Measurements from ENCODE around the gene EEF1AKMT4. TPM values are rescaled to one million over a fixed set of nuclear protein-coding genes. Genes with fewer than 3 reads are reported as not detected.

EEF1AKMT4 gene
- total RNA-seq, 1 donor from 2014 or later = 7.2 TPM

- no peak for DNase-seq (ENCODE audit: low read depth)
- peaks cover 18% of the 10 kb centered on the region for H3K4me1 Mint-ChIP-seq (ENCODE audit: low read depth, unreplicated experiment)
- Histone ChIP-seq H3K9me3 (ENCODE audit: insufficient read depth, low read depth, low read length) (no peaks in the 10 kb centered on the region), H3K27ac (ENCODE audit: low read depth, low read length) (no peak overlapping the region), H3K9ac (ENCODE audit: low read length) (no peak overlapping the region), H3K36me3 (ENCODE audit: insufficient read depth, low read length) (peaks cover 77% of the 10 kb centered on the region), H3K27me3 (ENCODE audit: insufficient read depth, low read length) (no peaks in the 10 kb centered on the region), H3K4me2 (ENCODE audit: low read length) (no peak overlapping the region), H4K20me1 (ENCODE audit: insufficient read depth, low read length) (peaks cover 77% of the 10 kb centered on the region), H3K4me3 (ENCODE audit: insufficient read depth, low read depth, low read length) (no peak overlapping the region), H3K4me1 (ENCODE audit: insufficient read depth, low read length) (peaks cover 5% of the 10 kb centered on the region), H3K79me2 (ENCODE audit: insufficient read depth, low read length) (peaks cover 51% of the 10 kb centered on the region), H2AFZ (ENCODE audit: low read depth, low read length) (no peak overlapping the region)
- no peaks in the 10 kb centered on the region for H3K9me3 Mint-ChIP-seq (ENCODE audit: unreplicated experiment)
- TF ChIP-seq CTCF (IDR thresholded peaks at IDR 0.05; ENCODE audit: insufficient read depth, low read depth, low read length) (no peak), EZH2 (IDR thresholded peaks at IDR 0.05; ENCODE audit: insufficient read depth, low read length) (no peak)
- FAIRE-seq = no peak
- H3K36me3 Mint-ChIP-seq (ENCODE audit: low read depth, unreplicated experiment) = peaks cover 67% of the 10 kb centered on the region
- H3K27ac Mint-ChIP-seq (ENCODE audit: unreplicated experiment) = peak overlapping the region; percentile 63
- no peaks in the 10 kb centered on the region for H3K27me3 Mint-ChIP-seq (ENCODE audit: low read depth, unreplicated experiment)
- H3K4me3 Mint-ChIP-seq (ENCODE audit: unreplicated experiment) = no peak overlapping the region
Measured at GRCh38 chr3:184306341-184306972, 57.0 kb downstream of the EEF1AKMT4 start.

- Histone ChIP-seq H4K20me1 (ENCODE audit: insufficient read depth, low read length) (peaks cover 62% of the 10 kb centered on the region), H3K79me2 (ENCODE audit: insufficient read depth, low read length) (peaks cover 36% of the 10 kb centered on the region), H3K36me3 (ENCODE audit: insufficient read depth, low read length) (peaks cover 63% of the 10 kb centered on the region), H3K27ac (ENCODE audit: low read depth, low read length) (no peak overlapping the region), H3K9ac (ENCODE audit: low read length) (no peak overlapping the region), H3K9me3 (ENCODE audit: insufficient read depth, low read depth, low read length) (no peaks in the 10 kb centered on the region), H3K4me2 (ENCODE audit: low read length) (no peak overlapping the region), H2AFZ (ENCODE audit: low read depth, low read length) (no peak overlapping the region), H3K27me3 (ENCODE audit: insufficient read depth, low read length) (no peaks in the 10 kb centered on the region), H3K4me1 (ENCODE audit: insufficient read depth, low read length) (no peaks in the 10 kb centered on the region), H3K4me3 (ENCODE audit: insufficient read depth, low read depth, low read length) (no peak overlapping the region)
- no peak overlapping the region for H3K4me3 Mint-ChIP-seq (ENCODE audit: unreplicated experiment)
- FAIRE-seq = no peak
- H3K27ac Mint-ChIP-seq (ENCODE audit: unreplicated experiment) = no peak overlapping the region
- no peaks in the 10 kb centered on the region for H3K9me3 Mint-ChIP-seq (ENCODE audit: unreplicated experiment)
- H3K36me3 Mint-ChIP-seq (ENCODE audit: low read depth, unreplicated experiment) = peaks cover 54% of the 10 kb centered on the region
- no peak for DNase-seq (ENCODE audit: low read depth)
- H3K27me3 Mint-ChIP-seq (ENCODE audit: low read depth, unreplicated experiment) = no peaks in the 10 kb centered on the region
- TF ChIP-seq CTCF (IDR thresholded peaks at IDR 0.05; ENCODE audit: insufficient read depth, low read depth, low read length) (no peak), EZH2 (IDR thresholded peaks at IDR 0.05; ENCODE audit: insufficient read depth, low read length) (no peak)
- peaks cover 8% of the 10 kb centered on the region for H3K4me1 Mint-ChIP-seq (ENCODE audit: low read depth, unreplicated experiment)
Measured at GRCh38 chr3:184307915-184308314, 58.4 kb downstream of the EEF1AKMT4 start.

Small RNA genes lying within 50 kb of the gene (microRNA-seq; reads per million reads assigned to microRNA genes)
- gene MIR1224 = 2.2 reads per million

Other genes starting within 250 kb of the EEF1AKMT4 start
- 52.0 and 52.2 TPM in 2 replicates for gene ABCC5, start 231.8 kb upstream of the EEF1AKMT4 start, total RNA-seq
- gene HTR3D, start 217.9 kb upstream of the EEF1AKMT4 start, total RNA-seq = not detected in 2 replicates
- gene HTR3C, start 196.6 kb upstream of the EEF1AKMT4 start, total RNA-seq = not detected in 2 replicates
- not detected in 2 replicates for gene HTR3E, start 152.6 kb upstream of the EEF1AKMT4 start, total RNA-seq
- 20.8 and 22.6 TPM in 2 replicates for gene EIF2B5, start 114.3 kb upstream of the EEF1AKMT4 start, total RNA-seq
- 107 and 110 TPM in 2 replicates for gene DVL3, start 94.3 kb upstream of the EEF1AKMT4 start, total RNA-seq
- 603 and 613 TPM in 2 replicates for gene AP2M1, start 74.8 kb upstream of the EEF1AKMT4 start, total RNA-seq
- gene ABCF3, start 63.5 kb upstream of the EEF1AKMT4 start, total RNA-seq = 61.1 and 70.9 TPM in 2 replicates
- 0.23 TPM in 1 of 2 replicates, not detected in the other for gene VWA5B2, start 20.1 kb upstream of the EEF1AKMT4 start, total RNA-seq
- 47.1 and 51.1 TPM in 2 replicates for gene ALG3, start 710 bp upstream of the EEF1AKMT4 start, total RNA-seq
- gene CAMK2N2, start 11.9 kb downstream of the EEF1AKMT4 start, total RNA-seq = 2.6 and 3.4 TPM in 2 replicates
- not detected in 2 replicates for gene ECE2, start 26.4 kb downstream of the EEF1AKMT4 start, total RNA-seq
- 496 and 588 TPM in 2 replicates for gene PSMD2, start 49.6 kb downstream of the EEF1AKMT4 start, total RNA-seq
- 490 and 495 TPM in 2 replicates for gene EIF4G1, start 64.9 kb downstream of the EEF1AKMT4 start, total RNA-seq
- gene FAM131A, start 87.9 kb downstream of the EEF1AKMT4 start, total RNA-seq = 12.2 TPM in 2 replicates
- gene CLCN2, start 111.9 kb downstream of the EEF1AKMT4 start, total RNA-seq = 7.4 and 9.0 TPM in 2 replicates
- 63.2 and 70.3 TPM in 2 replicates for gene POLR2H, start 112.0 kb downstream of the EEF1AKMT4 start, total RNA-seq
- 0.25 and 0.46 TPM in 2 replicates for gene THPO, start 128.5 kb downstream of the EEF1AKMT4 start, total RNA-seq
- gene CHRD, start 130.4 kb downstream of the EEF1AKMT4 start, total RNA-seq = 3.4 and 5.6 TPM in 2 replicates

All from astrocyte (in vitro differentiated cells and primary cell).